K562 (cell line): ENCODE results near the gene ADCY4. TPM values are rescaled to one million over a fixed set of nuclear protein-coding genes. Genes with fewer than 3 reads are reported as not detected.

Experiments used
- ATAC-seq: fragments of 200-7000 bp; cut with Tn5 transposase; 3 replicates; pipeline ENCODE4 v1.9.1; 2020; ENCODE audit warnings: moderate library complexity
- BruUV-seq: library from RNA; stranded (reverse); fragments of 400-500 nt; replicated peaks from 2 replicates; lab custom pipeline; 2021; lab: Mats Ljungman, UMichigan
- CTCF ChIA-PET: fragments of 300-600 bp; formaldehyde crosslinking; extraction: SDS; loops from one replicate; lab custom pipeline; 2021; ENCODE audit warnings: low intra/inter-chr PET ratio; lab: Yijun Ruan, JAX
- POLR2A ChIA-PET: fragments of 300-600, 350-650 bp; sonication (Branson Sonifier 250); formaldehyde crosslinking; extraction: SDS; loops from one replicate; lab custom pipeline; 2021; ENCODE audit warnings: antibody characterized with exemption, inconsistent platforms; lab: Yijun Ruan, JAX
- DNase-seq, 4 experiments: peaks; one replicate each; pipeline versions ENCODE4 v3.0.0 to v3.0.0-alpha.2; 2011 to 2018; ENCODE audit warnings: low spot score in 3 of 4, mixed read lengths in 3 of 4; ENCODE audit errors: extremely low read depth in 1 of 4
- FAIRE-seq: peaks from 2 replicates; lab custom pipeline; 2011; peaks lifted over from hg19 to GRCh38; lab: Jason Lieb, UNC
- H2AFZ ChIP-seq: 2 replicates; pipeline ENCODE4 v1.6.0; 2011; ENCODE audit warnings: low read depth, low read length, control low read depth, inconsistent platforms
- H3K27ac ChIP-seq: fragments of 200-600 bp; 3 replicates; pipeline ENCODE4 v1.8.0; 2011; ENCODE audit warnings: low read depth, mild to moderate bottlenecking, control low read depth, inconsistent platforms, low read length, moderate library complexity, mixed read lengths; ENCODE audit errors: extremely low read depth
- H3K27me3 ChIP-seq, 2 experiments: fragments of 300-600 bp in 1 of 2; 2 replicates in 1 of 2; 3 replicates in 1 of 2; pipeline versions ENCODE4 v1.6.0 to v1.8.0; 2011; ENCODE audit warnings: inconsistent platforms in 2 of 2, low read length in 2 of 2, mild to moderate bottlenecking in 1 of 2, mixed read lengths in 1 of 2, moderate library complexity in 1 of 2; ENCODE audit not compliant: control insufficient read depth in 2 of 2, insufficient read depth in 2 of 2
- H3K36me3 ChIP-seq: fragments of 300-600 bp; 3 replicates; pipeline ENCODE4 v1.8.0; 2011; ENCODE audit warnings: mild to moderate bottlenecking, low read length, inconsistent platforms; ENCODE audit not compliant: control insufficient read depth, insufficient read depth
- H3K4me1 ChIP-seq, 2 experiments: fragments of 200-600 bp in 1 of 2; replicated peaks in 1 of 2; 2 replicates in 1 of 2; 3 replicates in 1 of 2; pipeline versions ENCODE4 v1.5.1 to v1.8.0; 2011; ENCODE audit warnings: inconsistent platforms in 2 of 2, low read length in 2 of 2, mild to moderate bottlenecking in 1 of 2, mixed read lengths in 1 of 2, moderate library complexity in 1 of 2; ENCODE audit not compliant: control insufficient read depth in 2 of 2, insufficient read depth in 2 of 2
- H3K4me2 ChIP-seq: 2 replicates; pipeline ENCODE4 v1.6.1; 2011; ENCODE audit warnings: low read length, control low read depth, inconsistent platforms, mixed read lengths; ENCODE audit not compliant: insufficient read depth
- H3K4me3 ChIP-seq: fragments of 200-600 bp; sonication (generic), shearing (Covaris generic); 2 replicates; pipeline ENCODE4 v1.5.1; 2016; ENCODE audit warnings: control low read depth, inconsistent platforms
- H3K79me2 ChIP-seq: fragments of 200-600 bp; 3 replicates; pipeline ENCODE4 v1.8.0; 2011; ENCODE audit warnings: low read length, inconsistent platforms; ENCODE audit not compliant: control insufficient read depth, insufficient read depth
- H3K9ac ChIP-seq, 2 experiments: 2 replicates each; pipeline versions ENCODE4 v1.6.0 to v1.6.1; 2011; ENCODE audit warnings: low read depth in 2 of 2, low read length in 2 of 2, control low read depth in 1 of 2, inconsistent platforms in 1 of 2, mild to moderate bottlenecking in 1 of 2, mixed read lengths in 1 of 2; ENCODE audit not compliant: insufficient read depth in 1 of 2
- H3K9me1 ChIP-seq: one replicate; pipeline ENCODE4 v1.6.0; 2011; ENCODE audit warnings: inconsistent platforms, mild to moderate bottlenecking, low read length, moderate library complexity; ENCODE audit not compliant: control insufficient read depth, insufficient read depth
- H3K9me3 ChIP-seq: replicated peaks from 2 replicates; pipeline ENCODE4 v1.5.1; 2011; ENCODE audit warnings: low read depth, low read length, inconsistent platforms; ENCODE audit not compliant: control insufficient read depth, insufficient read depth
- H4K20me1 ChIP-seq: replicated peaks from 2 replicates; pipeline ENCODE4 v1.6.1; 2011; ENCODE audit warnings: low read length, inconsistent platforms, mixed read lengths; ENCODE audit not compliant: control insufficient read depth, insufficient read depth
- ARNT ChIP-seq, 2 experiments: fragments of 450-650 bp; IDR thresholded peaks; 2 replicates each; pipeline ENCODE4 v1.6.1; 2016; ENCODE audit warnings: mild to moderate bottlenecking in 1 of 2
- CEBPB ChIP-seq: fragments of 450-650 bp; IDR thresholded peaks from 2 replicates; pipeline ENCODE4 v1.6.1; 2016; ENCODE audit warnings: missing genetic modification characterization, missing compliant biosample characterization
- ELF1 ChIP-seq: fragments of 200-800 bp; sonication (Bioruptor generic); IDR thresholded peaks from 2 replicates; pipeline ENCODE4 v1.6.1; 2016; ENCODE audit warnings: missing genetic modification characterization, missing compliant biosample characterization
- KDM5B ChIP-seq: fragments of 200-600 bp; sonication (generic); IDR thresholded peaks from 2 replicates; pipeline ENCODE4 v1.6.1; 2012; ENCODE audit warnings: low read depth, mild to moderate bottlenecking, moderate library complexity, low read length, control low read depth, inconsistent platforms; ENCODE audit not compliant: insufficient replicate concordance
- MAFF ChIP-seq: IDR thresholded peaks from 2 replicates; pipeline ENCODE4 v1.6.1; 2012; ENCODE audit warnings: low read length, improper control_type of control experiment
- NBN ChIP-seq: fragments of 450-650 bp; IDR thresholded peaks from 2 replicates; pipeline ENCODE4 v1.6.1; 2016; ENCODE audit warnings: low read depth, mild to moderate bottlenecking
- RBM22 ChIP-seq: fragments of 200-400 bp; formaldehyde crosslinking; IDR thresholded peaks from 2 replicates; pipeline ENCODE4 v1.6.1; 2018; ENCODE audit warnings: low read length, low read depth; ENCODE audit not compliant: poor library complexity, severe bottlenecking
- TAF1 ChIP-seq: IDR thresholded peaks from 2 replicates; pipeline ENCODE4 v1.6.1; 2011; ENCODE audit warnings: mild to moderate bottlenecking, low read length, moderate library complexity; ENCODE audit not compliant: insufficient read depth, control insufficient read depth, severe bottlenecking; ENCODE audit errors: extremely low read depth
- WGBS: fragments of 100-300 bp; shearing (Covaris generic); methylation state at CpG from one replicate; pipeline ENCODE4 v1.1.6; 2016; ENCODE audit warnings: low coverage, mixed read lengths; ENCODE audit not compliant: insufficient coverage; ENCODE audit errors: missing lambda C conversion rate; 5-methylcytosine and 5-hydroxymethylcytosine counted together
- in situ Hi-C: fragments of 300-500 bp; cut with MboI; formaldehyde crosslinking; loops from 4 replicates; pipeline ENCODE4 v1.15.0; 2018; ENCODE audit warnings: inconsistent platforms, mixed read lengths
- intact Hi-C: fragments of 100-400 bp; cut with micrococcal nuclease; formaldehyde crosslinking; loops from 2 replicates; pipeline ENCODE4 v1.14.2; 2022
- polyA plus RNA-seq, 8 experiments: library from polyadenylated mRNA; depleted of rRNA in 4 of 8; stranded (reverse) in 5 of 8; unstranded in 3 of 8; fragments of >200 nt; fragmentation: Nextera tagmentation in 2 of 8; fragmentation: Illumina TruSeq in 1 of 8; extraction: Ambion mirVana in 2 of 8; extraction: Trizol in 1 of 8; gene quantifications; 2 replicates each; pipeline versions ENCODE4 v1.2.1 to v1.2.3, GENCODE V29; 2011 to 2014; ENCODE audit warnings: inconsistent platforms in 1 of 8, missing spikeins in 1 of 8
- total RNA-seq, 7 experiments: library from RNA; depleted of rRNA in 6 of 7; stranded (reverse); fragments of >200 nt in 6 of 7; fragmentation: Illumina TruSeq in 2 of 7; extraction: Trizol in 2 of 7; gene quantifications; 2 replicates each; pipeline versions ENCODE4 v1.2.1 to v1.2.3, GENCODE V29; 2011 to 2021; ENCODE audit warnings: low replicate concordance in 1 of 7
- TF ChIP-seq, protein P1 (sequence below), 2 experiments: fragments of 450-650 bp; formaldehyde crosslinking in 1 of 2; IDR thresholded peaks; 2 replicates each; pipeline versions ENCODE4 v1.4.0 to v1.6.1; 2014 to 2020; ENCODE audit warnings: mild to moderate bottlenecking in 2 of 2, borderline replicate concordance in 1 of 2, low read depth in 1 of 2
- TF ChIP-seq, protein P2 (sequence below), 2 experiments: fragments of 450-650 bp in 1 of 2; sonication (generic) in 1 of 2; formaldehyde crosslinking; conservative IDR thresholded peaks; 2 replicates each; pipeline versions ENCODE4 v1.4.0 to v1.8.1; 2020 to 2022; ENCODE audit warnings: mild to moderate bottlenecking in 1 of 2, missing genetic modification reagents in 1 of 2

Gene ADCY4
- total and polyA plus RNA-seq, 9 of the 15 experiments (the other 6 are each of a cell fraction or from before 2014, with no cell fraction given): 0.04 to 0.31 (median 0.15) TPM; not detected in 2

DNA sequence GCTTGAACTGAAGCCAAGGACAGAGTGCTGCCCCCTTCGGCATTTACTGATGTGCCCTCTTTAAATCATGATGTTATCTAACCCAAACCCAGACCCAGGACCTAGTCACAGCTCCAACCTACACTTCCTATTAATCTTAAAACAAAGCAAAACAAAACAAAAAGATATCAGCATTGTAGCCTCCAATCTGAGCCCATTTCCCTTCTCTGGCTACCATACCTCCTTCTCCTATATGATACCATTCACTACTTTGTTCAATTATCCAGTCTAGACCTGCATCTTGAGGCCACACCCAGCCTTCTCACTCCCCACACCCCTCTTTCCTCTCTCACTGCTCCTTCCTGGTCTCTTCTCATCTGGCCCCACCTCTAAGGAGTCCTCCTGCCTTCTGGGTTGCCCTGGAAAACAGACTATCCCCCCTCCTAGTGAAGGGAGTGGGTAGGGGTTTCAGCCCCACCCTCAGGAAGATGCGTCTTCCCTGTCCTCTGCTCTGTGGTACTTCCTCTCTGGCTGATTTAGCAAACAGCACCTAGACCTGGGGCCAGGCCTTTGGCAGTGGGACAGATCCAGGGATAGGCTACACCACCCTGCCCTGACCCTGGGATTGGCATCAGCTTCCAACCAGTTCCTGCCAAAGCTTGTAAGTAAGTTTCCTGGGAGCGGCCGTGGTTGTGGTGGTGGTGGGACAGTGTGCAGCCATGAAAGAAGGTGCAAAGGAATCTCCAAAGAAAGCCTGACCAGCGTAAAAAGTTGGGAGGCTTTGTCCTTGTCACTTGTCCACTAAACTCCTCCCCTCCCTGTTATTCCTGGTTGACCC lies 20.3 kb downstream of the ADCY4 start:
- Histone ChIP-seq H2AFZ (no peak overlapping the region), H3K4me3 (no peak overlapping the region), H3K27ac (no peak overlapping the region), H3K4me1 (peaks cover 20 to 30% of the 10 kb centered on the region in 2 experiments), H3K79me2 (no peaks in the 10 kb centered on the region), H3K27me3 (no peaks in the 10 kb centered on the region), H3K9ac (peak overlapping the region in 1 of 2 experiments; percentile 40; a peak in 1 of 4 replicates), H3K4me2 (no peak overlapping the region), H4K20me1 (no peaks in the 10 kb centered on the region), H3K36me3 (peaks cover 10% of the 10 kb centered on the region; the same call in 1 of the 3 replicates), H3K9me3 (no peaks in the 10 kb centered on the region), H3K9me1 (no peaks in the 10 kb centered on the region)
- BruUV-seq: TSS peak; percentile 15
- ATAC-seq (no peak), FAIRE-seq (no peak), DNase-seq (no peak)
- 74% methylated on average over 4 of the region's 5 CpGs for WGBS
- in situ Hi-C loops (no loop called here), intact Hi-C loops (no loop called here)
- POLR2A ChIA-PET: interaction anchor here (0.7 kb wide), 1 partner anchor 10 kb away, joined by 5 read pairs; no protein-coding TSS in a partner anchor
- CTCF ChIA-PET: no interaction called here
- no peak for TF ChIP-seq TAF1
- no peak for TF ChIP-seq ARNT (IDR thresholded peaks at IDR 0.05)
- TF ChIP-seq NBN: no peak
- TF ChIP-seq, protein P1, sequence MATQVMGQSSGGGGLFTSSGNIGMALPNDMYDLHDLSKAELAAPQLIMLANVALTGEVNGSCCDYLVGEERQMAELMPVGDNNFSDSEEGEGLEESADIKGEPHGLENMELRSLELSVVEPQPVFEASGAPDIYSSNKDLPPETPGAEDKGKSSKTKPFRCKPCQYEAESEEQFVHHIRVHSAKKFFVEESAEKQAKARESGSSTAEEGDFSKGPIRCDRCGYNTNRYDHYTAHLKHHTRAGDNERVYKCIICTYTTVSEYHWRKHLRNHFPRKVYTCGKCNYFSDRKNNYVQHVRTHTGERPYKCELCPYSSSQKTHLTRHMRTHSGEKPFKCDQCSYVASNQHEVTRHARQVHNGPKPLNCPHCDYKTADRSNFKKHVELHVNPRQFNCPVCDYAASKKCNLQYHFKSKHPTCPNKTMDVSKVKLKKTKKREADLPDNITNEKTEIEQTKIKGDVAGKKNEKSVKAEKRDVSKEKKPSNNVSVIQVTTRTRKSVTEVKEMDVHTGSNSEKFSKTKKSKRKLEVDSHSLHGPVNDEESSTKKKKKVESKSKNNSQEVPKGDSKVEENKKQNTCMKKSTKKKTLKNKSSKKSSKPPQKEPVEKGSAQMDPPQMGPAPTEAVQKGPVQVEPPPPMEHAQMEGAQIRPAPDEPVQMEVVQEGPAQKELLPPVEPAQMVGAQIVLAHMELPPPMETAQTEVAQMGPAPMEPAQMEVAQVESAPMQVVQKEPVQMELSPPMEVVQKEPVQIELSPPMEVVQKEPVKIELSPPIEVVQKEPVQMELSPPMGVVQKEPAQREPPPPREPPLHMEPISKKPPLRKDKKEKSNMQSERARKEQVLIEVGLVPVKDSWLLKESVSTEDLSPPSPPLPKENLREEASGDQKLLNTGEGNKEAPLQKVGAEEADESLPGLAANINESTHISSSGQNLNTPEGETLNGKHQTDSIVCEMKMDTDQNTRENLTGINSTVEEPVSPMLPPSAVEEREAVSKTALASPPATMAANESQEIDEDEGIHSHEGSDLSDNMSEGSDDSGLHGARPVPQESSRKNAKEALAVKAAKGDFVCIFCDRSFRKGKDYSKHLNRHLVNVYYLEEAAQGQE (IDR thresholded peaks at IDR 0.05; ENCODE audit: borderline replicate concordance): no peak
- TF ChIP-seq, protein P1 (CRISPR knock-in tag; IDR thresholded peaks at IDR 0.05; ENCODE audit: low read depth): no peak
- no peak for TF ChIP-seq CEBPB (tag)
- no peak for TF ChIP-seq RBM22
- TF ChIP-seq KDM5B: no peak
- TF ChIP-seq MAFF: no peak
- TF ChIP-seq ELF1 (tag): no peak
- TF ChIP-seq, protein P2, sequence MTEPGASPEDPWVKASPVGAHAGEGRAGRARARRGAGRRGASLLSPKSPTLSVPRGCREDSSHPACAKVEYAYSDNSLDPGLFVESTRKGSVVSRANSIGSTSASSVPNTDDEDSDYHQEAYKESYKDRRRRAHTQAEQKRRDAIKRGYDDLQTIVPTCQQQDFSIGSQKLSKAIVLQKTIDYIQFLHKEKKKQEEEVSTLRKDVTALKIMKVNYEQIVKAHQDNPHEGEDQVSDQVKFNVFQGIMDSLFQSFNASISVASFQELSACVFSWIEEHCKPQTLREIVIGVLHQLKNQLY (CRISPR knock-in tag; conservative IDR thresholded peaks at IDR 0.05): no peak
